ENCODE measurements around the gene GLP1R. TPM values are rescaled to one million over a fixed set of nuclear protein-coding genes. Genes with fewer than 3 reads are reported as not detected.

GLP1R gene
- total and polyA plus RNA-seq, 2 of the 13 experiments (the other 11 are each of a cell fraction or from before 2014, with no cell fraction given): not detected

- no peak overlapping the region for H2AFZ ChIP-seq (ENCODE audit: low read length)
- peaks cover 6 to 28% of the 10 kb centered on the region in 2 experiments for H3K27me3 ChIP-seq (ENCODE audit: control insufficient read depth in 1 of 2, insufficient read depth in 2 of 2, low read length in 2 of 2)
- BruUV-seq (replicated peaks): no TSS peak
Measured at GRCh38 chr6:39035681-39036080, 12.9 kb upstream of the GLP1R start.

GRCh38 chr6:39037082-39037508 lies 11.5 kb upstream of the GLP1R start:
- DNase-seq (ENCODE audit: low spot score) (no peak), ATAC-seq (no peak), FAIRE-seq (no peak)
- Histone ChIP-seq H3K9me3 (ENCODE audit: low read length) (no peaks in the 10 kb centered on the region), H3K27me3 (ENCODE audit: control insufficient read depth in 1 of 2, insufficient read depth in 2 of 2, low read length in 2 of 2) (peaks cover 6 to 39% of the 10 kb centered on the region in 2 experiments), H3K4me1 (ENCODE audit: insufficient read depth, low read length) (no peaks in the 10 kb centered on the region), H3K9ac (ENCODE audit: insufficient read depth, low read depth, low read length) (no peak overlapping the region), H3K4me2 (ENCODE audit: low read depth, low read length) (no peak overlapping the region), H3K79me2 (ENCODE audit: insufficient read depth, low read length) (no peaks in the 10 kb centered on the region), H3K36me3 (replicated peaks in 1 of 2; ENCODE audit: control insufficient read depth in 1 of 2, insufficient read depth in 2 of 2, low read length in 2 of 2) (no peaks in the 10 kb centered on the region), H3K4me3 (replicated peaks in 1 of 3; ENCODE audit: insufficient read depth in 1 of 3, low read depth in 2 of 3, low read length in 3 of 3) (no peak overlapping the region), H3K27ac (ENCODE audit: extremely low read length, insufficient read depth, low read length) (no peak overlapping the region), H2AFZ (ENCODE audit: low read length) (no peak overlapping the region), H4K20me1 (ENCODE audit: insufficient read depth, low read length) (no peaks in the 10 kb centered on the region)
- ChIA-PET POLR2A (no interaction called here), CTCF (ENCODE audit: low intra/inter-chr PET ratio, low total read pairs) (no interaction called here)
- intact Hi-C loops (cut with micrococcal nuclease; ENCODE audit: unreplicated experiment): loop anchor here (5.0 kb wide), 1 partner anchor 395 kb away; no protein-coding TSS in a partner anchor
- in situ Hi-C loops (cut with HindIII; ENCODE audit: extremely low pct_ligation_motif_present, low pct_unique_long_range_greater_than_20kb): no loop called here
- no TSS peak for BruUV-seq (replicated peaks)
- TF ChIP-seq ZNF724P (CRISPR knock-in tag; IDR thresholded peaks at IDR 0.05; ENCODE audit: borderline replicate concordance) (no peak), MIER2 (CRISPR knock-in tag; IDR thresholded peaks at IDR 0.05) (no peak), HDAC2 (CRISPR knock-in tag; IDR thresholded peaks at IDR 0.05) (no peak), GRHL1 (CRISPR knock-in tag; conservative IDR thresholded peaks at IDR 0.05) (no peak), TBP (CRISPR knock-in tag; IDR thresholded peaks at IDR 0.05) (no peak), RCOR2 (CRISPR knock-in tag; IDR thresholded peaks at IDR 0.05) (no peak), KLF11 (CRISPR knock-in tag; IDR thresholded peaks at IDR 0.05) (no peak), EED (CRISPR knock-in tag; IDR thresholded peaks at IDR 0.05) (no peak)
- WGBS (ENCODE audit: low lambda C conversion rate): 9% methylated on average over 4 of the region's 4 CpGs

More at GRCh38 chr6:39035681-39036080, 12.9 kb upstream of the GLP1R start:
- H3K27ac ChIP-seq (ENCODE audit: extremely low read length, insufficient read depth, low read length): no peak overlapping the region
- TF ChIP-seq ZSCAN21 (CRISPR knock-in tag; IDR thresholded peaks at IDR 0.05; ENCODE audit: borderline replicate concordance): no peak
- TF ChIP-seq ZUFSP (CRISPR knock-in tag; IDR thresholded peaks at IDR 0.05; ENCODE audit: borderline replicate concordance): no peak
- no peak for TF ChIP-seq RFX3 (CRISPR knock-in tag; IDR thresholded peaks at IDR 0.05)
- no peak for TF ChIP-seq ZSCAN29 (CRISPR knock-in tag; conservative IDR thresholded peaks at IDR 0.05)
- no peak for TF ChIP-seq JARID2 (CRISPR knock-in tag; IDR thresholded peaks at IDR 0.05; ENCODE audit: insufficient replicate concordance)
- TF ChIP-seq RBM22 (optimal IDR thresholded peaks at IDR 0.05; ENCODE audit: low read length): no peak
- no peak for TF ChIP-seq YEATS4 (CRISPR knock-in tag; IDR thresholded peaks at IDR 0.05; ENCODE audit: borderline replicate concordance)
- no peak for DNase-seq (ENCODE audit: low spot score)
- H3K79me2 ChIP-seq (ENCODE audit: insufficient read depth, low read length): no peaks in the 10 kb centered on the region
- 3% methylated on average over 9 of the region's 9 CpGs for WGBS (ENCODE audit: low lambda C conversion rate)
- in situ Hi-C loops (cut with HindIII; ENCODE audit: extremely low pct_ligation_motif_present, low pct_unique_long_range_greater_than_20kb): no loop called here
- H3K9me3 ChIP-seq (ENCODE audit: low read length): no peaks in the 10 kb centered on the region
- H3K4me1 ChIP-seq (ENCODE audit: insufficient read depth, low read length): no peaks in the 10 kb centered on the region
- CTCF ChIA-PET (ENCODE audit: low intra/inter-chr PET ratio, low total read pairs): no interaction called here
- POLR2A ChIA-PET: no interaction called here
- no peak overlapping the region for H3K4me3 ChIP-seq (replicated peaks in 1 of 3; ENCODE audit: insufficient read depth in 1 of 3, low read depth in 2 of 3, low read length in 3 of 3)
- no peak overlapping the region for H3K9ac ChIP-seq (ENCODE audit: insufficient read depth, low read depth, low read length)
- H4K20me1 ChIP-seq (ENCODE audit: insufficient read depth, low read length): no peaks in the 10 kb centered on the region
- no peak for FAIRE-seq
- intact Hi-C loops (cut with micrococcal nuclease; ENCODE audit: unreplicated experiment): loop anchor here (5.0 kb wide), 1 partner anchor 393 kb away; no protein-coding TSS in a partner anchor
- H3K4me2 ChIP-seq (ENCODE audit: low read depth, low read length): no peak overlapping the region
- no peak for ATAC-seq
- no peaks in the 10 kb centered on the region for H3K36me3 ChIP-seq (replicated peaks in 1 of 2; ENCODE audit: control insufficient read depth in 1 of 2, insufficient read depth in 2 of 2, low read length in 2 of 2)
